Measurements from ENCODE around the gene ZNF879.

- TF ChIP-seq CTCF (IDR thresholded peaks at IDR 0.05 in 2 of 3, conservative IDR thresholded peaks at IDR 0.05 in 1 of 3; ENCODE audit: borderline replicate concordance in 1 of 3, insufficient read depth in 1 of 3, low read depth in 2 of 3, low read length in 2 of 3) (no peak), FOSL1 (IDR thresholded peaks at IDR 0.05; ENCODE audit: low read depth) (no peak), CEBPB (IDR thresholded peaks at IDR 0.05; ENCODE audit: low read depth) (no peak)
Measured at GRCh38 chr5:178990491-178990890, 33.1 kb upstream of the ZNF879 start.
